ENCODE data around the gene KLHDC3.

KLHDC3 gene

GRCh38 chr6:43058531-43058930 lies 44.5 kb downstream of the KLHDC3 start:
- no peak for DNase-seq (ENCODE audit: low read depth)

- DNase-seq (ENCODE audit: low read depth) = peak; percentile 98
Observed at GRCh38 chr6:43059168-43060033, 45.4 kb downstream of the KLHDC3 start, which contains the start of the genes KLC4 and MRPL2. Gene KLC4 (plus strand): TSS chr6:43059631. CDS start chr6:43061336, 1,705 bp downstream. Gene MRPL2 (minus strand): TSS chr6:43059434. CDS start chr6:43059381, 53 bp downstream.

- DNase-seq (ENCODE audit: low read depth) = no peak
Observed at GRCh38 chr6:43060034-43060754, 46.1 kb downstream of the KLHDC3 start.

GRCh38 chr6:43060755-43061633 lies 46.9 kb downstream of the KLHDC3 start:
- DNase-seq (ENCODE audit: low read depth) = no peak

GRCh38 chr6:43061861-43062260 lies 47.8 kb downstream of the KLHDC3 start:
- no peak for DNase-seq (ENCODE audit: low read depth)

- DNase-seq (ENCODE audit: low read depth) = no peak
Observed at GRCh38 chr6:43062818-43063217, 48.8 kb downstream of the KLHDC3 start.

GRCh38 chr6:43070028-43070632 lies 56.1 kb downstream of the KLHDC3 start:
- DNase-seq (ENCODE audit: low read depth) = no peak
